ENCODE results near the gene FEZ2.

- TF ChIP-seq CTCF (IDR thresholded peaks at IDR 0.05; ENCODE audit: low read depth, low read length, poor library complexity, severe bottlenecking) (no peak), EZH2phosphoT487 (IDR thresholded peaks at IDR 0.05; ENCODE audit: borderline replicate concordance, low read length) (no peak)
These were observed 20.1 kb downstream of the FEZ2 start for GRCh38 chr2:36577884-36578283.
